Mucosa of gallbladder (tissue), 1 donor: ENCODE data around the gene ZNF469. TPM values are rescaled to one million over a fixed set of nuclear protein-coding genes. Genes with fewer than 3 reads are reported as not detected.

ENCODE experiments used
- DNase-seq: peaks from one replicate; pipeline ENCODE4 v3.0.0-alpha.2; 2020; ENCODE audit warnings: low spot score
- total RNA-seq: library from RNA; stranded (reverse); gene quantifications from one replicate; pipeline ENCODE4 v1.2.1, GENCODE V29; 2021
- donor health status: DM: no; HTN: no; CAD: no.

The ZNF469 gene
- total RNA-seq, 1 donor from 2014 or later: 3.7 TPM

GRCh38 chr16:88346680-88347505, 35.9 kb upstream of the ZNF469 start:
- no peak for DNase-seq

GRCh38 chr16:88347656-88348376, 34.9 kb upstream of the ZNF469 start:
- no peak for DNase-seq

GRCh38 chr16:88348377-88349152, 34.2 kb upstream of the ZNF469 start:
- DNase-seq: no peak

GRCh38 chr16:88349153-88349902, 33.4 kb upstream of the ZNF469 start:
- no peak for DNase-seq

GRCh38 chr16:88349903-88350900, 32.6 kb upstream of the ZNF469 start:
- no peak for DNase-seq

GRCh38 chr16:88350922-88351321, 31.8 kb upstream of the ZNF469 start:
- no peak for DNase-seq

- no peak for DNase-seq
Observed at GRCh38 chr16:88351491-88352101, 31.2 kb upstream of the ZNF469 start.

GRCh38 chr16:88352261-88353200, 30.2 kb upstream of the ZNF469 start:
- no peak for DNase-seq

- DNase-seq: no peak
Observed at GRCh38 chr16:88353232-88353631, 29.5 kb upstream of the ZNF469 start.

GRCh38 chr16:88353691-88354090, 29.1 kb upstream of the ZNF469 start:
- no peak for DNase-seq

GRCh38 chr16:88354229-88355092, 28.3 kb upstream of the ZNF469 start:
- no peak for DNase-seq

GRCh38 chr16:88355093-88355388, 27.7 kb upstream of the ZNF469 start:
- no peak for DNase-seq

GRCh38 chr16:88355389-88356123, 27.2 kb upstream of the ZNF469 start:
- DNase-seq: no peak

- no peak for DNase-seq
Observed at GRCh38 chr16:88356124-88356726, 26.5 kb upstream of the ZNF469 start.

- DNase-seq: no peak
Observed at GRCh38 chr16:88356727-88357199, 26.0 kb upstream of the ZNF469 start.

GRCh38 chr16:88357317-88358022, 25.3 kb upstream of the ZNF469 start:
- no peak for DNase-seq
